OCI-LY1 (cell line): ENCODE measurements around the gene COIL.

Source experiments
- H2AFZ ChIP-seq: fragments of 200-600 bp; sonication (generic), shearing (Covaris generic); 2 replicates; pipeline ENCODE4 v1.6.0; 2014; ENCODE audit warnings: antibody characterized with exemption, mild to moderate bottlenecking, low read length
- H3F3A ChIP-seq: fragments of 200-600 bp; sonication (generic), shearing (Covaris generic); 2 replicates; pipeline ENCODE4 v1.6.0; 2014; ENCODE audit warnings: mild to moderate bottlenecking, antibody characterized with exemption, low read length, moderate library complexity; ENCODE audit not compliant: insufficient read depth
- H3K27ac ChIP-seq: fragments of 200-600 bp; sonication (generic); 2 replicates; pipeline ENCODE4 v1.5.1; 2014; ENCODE audit warnings: low read length, mixed run types, mild to moderate bottlenecking, low read depth; ENCODE audit not compliant: poor library complexity, severe bottlenecking
- H3K27me3 ChIP-seq: fragments of 200-600 bp; sonication (generic); 2 replicates; pipeline ENCODE4 v1.6.0; 2014; ENCODE audit warnings: antibody characterized with exemption, mild to moderate bottlenecking, low read length, moderate library complexity; ENCODE audit not compliant: insufficient read depth
- H3K36me3 ChIP-seq: fragments of 200-600 bp; sonication (generic); 2 replicates; pipeline ENCODE4 v1.6.1; 2014; ENCODE audit warnings: mild to moderate bottlenecking, antibody characterized with exemption, low read length, moderate library complexity, mixed read lengths; ENCODE audit not compliant: insufficient read depth
- H3K4me1 ChIP-seq: fragments of 200-600 bp; sonication (generic); 2 replicates; pipeline ENCODE4 v1.5.1; 2014; ENCODE audit warnings: mild to moderate bottlenecking, low read length, moderate library complexity; ENCODE audit not compliant: insufficient read depth, severe bottlenecking
- H3K4me2 ChIP-seq: fragments of 200-600 bp; sonication (generic), shearing (Covaris generic); 2 replicates; pipeline ENCODE4 v1.6.1; 2014; ENCODE audit warnings: low read length
- H3K4me3 ChIP-seq: fragments of 200-600 bp; sonication (generic); 2 replicates; pipeline ENCODE4 v1.5.1; 2014; ENCODE audit warnings: low read length, low read depth, mild to moderate bottlenecking, mixed read lengths; ENCODE audit not compliant: poor library complexity, severe bottlenecking
- H3K79me2 ChIP-seq: fragments of 200-600 bp; shearing (Covaris generic); 2 replicates; pipeline ENCODE4 v1.6.1; 2016; ENCODE audit warnings: mixed run types, low read length, mixed read lengths; ENCODE audit not compliant: insufficient read depth
- H3K9ac ChIP-seq: fragments of 200-600 bp; sonication (generic), shearing (Covaris generic); 2 replicates; pipeline ENCODE4 v1.6.1; 2014; ENCODE audit warnings: mild to moderate bottlenecking, low read length, mixed read lengths
- H3K9me2 ChIP-seq: fragments of 200-600 bp; sonication (generic), shearing (Covaris generic); 2 replicates; pipeline ENCODE4 v1.6.1; 2014; ENCODE audit warnings: low read depth, mild to moderate bottlenecking, low read length, mixed read lengths
- H3K9me3 ChIP-seq: fragments of 200-600 bp; shearing (Covaris generic); 2 replicates; pipeline ENCODE4 v1.6.1; 2014; ENCODE audit warnings: low read length, mixed read lengths
- H4K20me1 ChIP-seq: fragments of 200-600 bp; sonication (generic), shearing (Covaris generic); 2 replicates; pipeline ENCODE4 v1.6.0; 2016; ENCODE audit warnings: mild to moderate bottlenecking, low read length; ENCODE audit not compliant: insufficient read depth
- EZH2 ChIP-seq: fragments of 200-600 bp; sonication (generic), shearing (Covaris generic); IDR thresholded peaks from 2 replicates; pipeline ENCODE4 v1.8.0; 2017; ENCODE audit warnings: borderline replicate concordance, mixed run types, mild to moderate bottlenecking, antibody characterized with exemption, low read length, moderate library complexity, mixed read lengths
- TF ChIP-seq, protein P1 (sequence below): fragments of 200-600 bp; sonication (generic), shearing (Covaris generic); IDR thresholded peaks from 2 replicates; pipeline ENCODE4 v1.5.1; 2017; ENCODE audit warnings: mild to moderate bottlenecking, antibody characterized with exemption, low read length, moderate library complexity, mixed read lengths

COIL gene

DNA sequence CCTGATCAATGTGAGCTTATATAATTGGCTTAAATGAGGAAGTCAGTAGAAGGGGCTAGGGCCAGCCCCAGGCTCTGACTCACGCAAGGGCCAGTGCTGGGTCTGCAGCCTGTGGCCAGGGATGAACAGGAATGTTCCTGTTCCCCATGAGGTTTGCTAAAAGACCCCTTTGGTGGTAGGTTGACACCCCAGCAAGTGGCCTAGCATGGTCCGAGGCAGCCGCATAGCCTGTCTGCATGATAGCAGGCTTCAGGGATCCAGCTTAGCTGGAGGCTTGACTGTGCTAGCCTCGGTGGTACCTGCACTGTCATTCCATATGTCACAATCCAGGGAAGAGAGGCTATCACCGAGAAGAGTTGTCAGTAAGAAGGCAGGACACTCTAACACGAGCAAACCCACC is 70.5 kb downstream of the COIL start:
- H3K9me3 ChIP-seq: peaks cover 3% of the 10 kb centered on the region; the same call in 1 of the 2 replicates
- H2AFZ ChIP-seq: no peak overlapping the region
- H3K9ac ChIP-seq: no peak overlapping the region
- H3F3A ChIP-seq: no peaks in the 10 kb centered on the region
- H4K20me1 ChIP-seq: no peaks in the 10 kb centered on the region
- no peak overlapping the region for H3K4me2 ChIP-seq
- H3K27ac ChIP-seq: no peak overlapping the region
- no peaks in the 10 kb centered on the region for H3K4me1 ChIP-seq
- no peaks in the 10 kb centered on the region for H3K27me3 ChIP-seq
- peaks cover 82% of the 10 kb centered on the region for H3K36me3 ChIP-seq
- H3K79me2 ChIP-seq: no peaks in the 10 kb centered on the region
- H3K4me3 ChIP-seq: no peak overlapping the region
- no peaks in the 10 kb centered on the region for H3K9me2 ChIP-seq
- TF ChIP-seq, protein P1, sequence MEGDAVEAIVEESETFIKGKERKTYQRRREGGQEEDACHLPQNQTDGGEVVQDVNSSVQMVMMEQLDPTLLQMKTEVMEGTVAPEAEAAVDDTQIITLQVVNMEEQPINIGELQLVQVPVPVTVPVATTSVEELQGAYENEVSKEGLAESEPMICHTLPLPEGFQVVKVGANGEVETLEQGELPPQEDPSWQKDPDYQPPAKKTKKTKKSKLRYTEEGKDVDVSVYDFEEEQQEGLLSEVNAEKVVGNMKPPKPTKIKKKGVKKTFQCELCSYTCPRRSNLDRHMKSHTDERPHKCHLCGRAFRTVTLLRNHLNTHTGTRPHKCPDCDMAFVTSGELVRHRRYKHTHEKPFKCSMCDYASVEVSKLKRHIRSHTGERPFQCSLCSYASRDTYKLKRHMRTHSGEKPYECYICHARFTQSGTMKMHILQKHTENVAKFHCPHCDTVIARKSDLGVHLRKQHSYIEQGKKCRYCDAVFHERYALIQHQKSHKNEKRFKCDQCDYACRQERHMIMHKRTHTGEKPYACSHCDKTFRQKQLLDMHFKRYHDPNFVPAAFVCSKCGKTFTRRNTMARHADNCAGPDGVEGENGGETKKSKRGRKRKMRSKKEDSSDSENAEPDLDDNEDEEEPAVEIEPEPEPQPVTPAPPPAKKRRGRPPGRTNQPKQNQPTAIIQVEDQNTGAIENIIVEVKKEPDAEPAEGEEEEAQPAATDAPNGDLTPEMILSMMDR: no peak
- TF ChIP-seq EZH2: no peak
